Astrocyte of the cerebellum (primary cell): Measurements from ENCODE around the gene TNFSF18.

Source experiments
- DNase-seq: peaks from one replicate; pipeline ENCODE4 v3.0.0-alpha.2; 2011; ENCODE audit warnings: low read depth
- H3K4me3 ChIP-seq: 2 replicates; pipeline ENCODE4 v1.5.1; 2011; ENCODE audit warnings: mild to moderate bottlenecking, low read depth, low read length, moderate library complexity
- CTCF ChIP-seq: IDR thresholded peaks from 2 replicates; pipeline ENCODE4 v1.5.1; 2012; ENCODE audit warnings: low read length, low read depth, moderate library complexity, mild to moderate bottlenecking; ENCODE audit errors: missing control alignments
- in situ Hi-C: cut with HindIII; loops from 2 replicates; pipeline ENCODE4 v1.10.0; 2017; ENCODE audit warnings: low sequenced_read_pairs

Gene TNFSF18

GRCh38 chr1:173009597-173009996 lies 41.1 kb downstream of the TNFSF18 start:
- in situ Hi-C loops = no loop called here
- DNase-seq = no peak
- no peak overlapping the region for H3K4me3 ChIP-seq
- no peak for TF ChIP-seq CTCF

GRCh38 chr1:173005196-173005864 lies 45.4 kb downstream of the TNFSF18 start:
- in situ Hi-C loops = no loop called here
- no peak for DNase-seq
- no peak overlapping the region for H3K4me3 ChIP-seq
- no peak for TF ChIP-seq CTCF

- no peak for DNase-seq
- TF ChIP-seq CTCF = no peak
- in situ Hi-C loops = no loop called here
- no peak overlapping the region for H3K4me3 ChIP-seq
Measured at GRCh38 chr1:173002891-173003838, 47.6 kb downstream of the TNFSF18 start.

- DNase-seq = no peak
- no peak overlapping the region for H3K4me3 ChIP-seq
- TF ChIP-seq CTCF = no peak
- in situ Hi-C loops = no loop called here
Measured at GRCh38 chr1:172999349-172999748, 51.4 kb downstream of the TNFSF18 start.

GRCh38 chr1:172997941-172998361 lies 52.8 kb downstream of the TNFSF18 start:
- no peak for TF ChIP-seq CTCF
- no peak overlapping the region for H3K4me3 ChIP-seq
- in situ Hi-C loops = no loop called here
- no peak for DNase-seq

GRCh38 chr1:172993640-172994039 lies 57.1 kb downstream of the TNFSF18 start:
- TF ChIP-seq CTCF = no peak
- DNase-seq = no peak
- in situ Hi-C loops = no loop called here
- no peak overlapping the region for H3K4me3 ChIP-seq
